Transverse colon (tissue), 4 donors: Measurements from ENCODE around the gene GPR39. TPM values are rescaled to one million over a fixed set of nuclear protein-coding genes. Genes with fewer than 3 reads are reported as not detected.

Experiments used
- DNase-seq: peaks from one replicate; pipeline ENCODE4 v3.0.0-alpha.2; 2019
- H3K27ac ChIP-seq, 4 donors: fragments of 200-600 bp; sonication (generic); 2 replicates each; pipeline ENCODE4 v1.5.1; 2016 to 2018; ENCODE audit warnings: inconsistent platforms in 4 of 4
- H3K27me3 ChIP-seq: fragments of 200-600 bp; sonication (generic); 2 replicates; pipeline ENCODE4 v1.5.1; 2017; ENCODE audit warnings: inconsistent platforms
- H3K36me3 ChIP-seq, 4 donors: fragments of 200-600 bp; sonication (generic); 2 replicates each; pipeline ENCODE4 v1.5.1; 2017 to 2019; ENCODE audit warnings: inconsistent platforms in 4 of 4
- H3K4me1 ChIP-seq, 4 donors: fragments of 200-600 bp; sonication (generic); 2 replicates each; pipeline ENCODE4 v1.5.1; 2017 to 2020; ENCODE audit warnings: inconsistent platforms in 4 of 4
- H3K4me3 ChIP-seq, 4 donors: fragments of 200-600 bp; sonication (generic); 1 replicate in 1 of 4; 2 replicates in 3 of 4; pipeline versions ENCODE4 v1.5.1 to v1.6.1; 2017 to 2019; ENCODE audit warnings: inconsistent platforms in 4 of 4
- H3K9me3 ChIP-seq, 2 donors: fragments of 200-600 bp; sonication (generic); 2 replicates each; pipeline ENCODE4 v1.5.1; 2017 to 2019; ENCODE audit warnings: inconsistent platforms in 2 of 2
- EP300 ChIP-seq: sonication (generic); formaldehyde crosslinking; IDR thresholded peaks from one replicate; pipeline ENCODE4 v1.6.1; 2017; ENCODE audit warnings: antibody characterized with exemption, low read depth
- POLR2A ChIP-seq: fragments of 450-650 bp; IDR thresholded peaks from one replicate; pipeline ENCODE4 v1.6.1; 2016; ENCODE audit warnings: antibody characterized with exemption, mild to moderate bottlenecking, moderate library complexity
- POLR2AphosphoS5 ChIP-seq, 3 donors: sonication (generic); formaldehyde crosslinking; IDR thresholded peaks; one replicate each; pipeline ENCODE4 v1.6.1; 2016; ENCODE audit warnings: antibody characterized with exemption in 3 of 3
- WGBS, 2 donors: methylation state at CpG; one replicate each; pipeline ENCODE4 v1.1.5; 2018; ENCODE audit warnings: low coverage in 1 of 2; 5-methylcytosine and 5-hydroxymethylcytosine counted together
- in situ Hi-C, 4 donors: fragments of 200-750 bp; cut with MboI; loops; one replicate each; pipeline versions ENCODE4 v1.15.0 to v1.15.1; 2017; ENCODE audit warnings: low sequenced_read_pairs in 3 of 4, low pct_ligation_motif_present in 1 of 4, low pct_unique_long_range_greater_than_20kb in 1 of 4
- intact Hi-C: fragments of 100-400 bp; cut with DNase I; formaldehyde crosslinking; loops from one replicate; pipeline ENCODE4 v1.15.1; 2023; ENCODE audit warnings: low total_unique reads
- total RNA-seq, 4 donors: library from RNA; depleted of rRNA; stranded (reverse); fragments of >200 nt; gene quantifications; one replicate each; pipeline ENCODE4 v1.1.0, GENCODE V29; 2016
- TF ChIP-seq, protein P1 (sequence below), 5 experiments: fragments of 200-600 bp in 3 of 5; fragments of 450-650 bp in 2 of 5; sonication (generic) in 3 of 5; IDR thresholded peaks; 1 replicate in 2 of 5; 2 replicates in 3 of 5; pipeline ENCODE4 v1.5.1; 2016 to 2017; ENCODE audit warnings: antibody characterized with exemption in 5 of 5, inconsistent platforms in 3 of 5, mild to moderate bottlenecking in 2 of 5, moderate library complexity in 1 of 5

GPR39 gene
- total RNA-seq, 4 donors from 2014 or later, result 26.3 to 85.3 (median 39.6) TPM

GRCh38 chr2:132429941-132430573, 13.5 kb downstream of the GPR39 start:
- no peak for DNase-seq
- H3K27ac ChIP-seq, result no peak overlapping the region
- TF ChIP-seq POLR2AphosphoS5 (IDR thresholded peaks at IDR 0.05), result no peak
- no peak for TF ChIP-seq EP300
- H3K4me1 ChIP-seq, result no peaks in the 10 kb centered on the region
- intact Hi-C loops, result no loop called here
- no peaks in the 10 kb centered on the region for H3K9me3 ChIP-seq
- no peaks in the 10 kb centered on the region for H3K27me3 ChIP-seq
- WGBS, 2 donors, result 72% methylated on average over 2 of the region's 2 CpGs; no CpG with 5 or more reads in 1 of the 2 donors
- H3K36me3 ChIP-seq, result no peaks in the 10 kb centered on the region
- in situ Hi-C loops, result no loop called here
- no peak overlapping the region for H3K4me3 ChIP-seq

- H3K4me1 ChIP-seq, result no peaks in the 10 kb centered on the region
- no peak for DNase-seq
- intact Hi-C loops, result no loop called here
- no peak overlapping the region for H3K27ac ChIP-seq
- no peaks in the 10 kb centered on the region for H3K9me3 ChIP-seq
- in situ Hi-C loops, result no loop called here
- H3K27me3 ChIP-seq, result no peaks in the 10 kb centered on the region
- TF ChIP-seq, protein P1, sequence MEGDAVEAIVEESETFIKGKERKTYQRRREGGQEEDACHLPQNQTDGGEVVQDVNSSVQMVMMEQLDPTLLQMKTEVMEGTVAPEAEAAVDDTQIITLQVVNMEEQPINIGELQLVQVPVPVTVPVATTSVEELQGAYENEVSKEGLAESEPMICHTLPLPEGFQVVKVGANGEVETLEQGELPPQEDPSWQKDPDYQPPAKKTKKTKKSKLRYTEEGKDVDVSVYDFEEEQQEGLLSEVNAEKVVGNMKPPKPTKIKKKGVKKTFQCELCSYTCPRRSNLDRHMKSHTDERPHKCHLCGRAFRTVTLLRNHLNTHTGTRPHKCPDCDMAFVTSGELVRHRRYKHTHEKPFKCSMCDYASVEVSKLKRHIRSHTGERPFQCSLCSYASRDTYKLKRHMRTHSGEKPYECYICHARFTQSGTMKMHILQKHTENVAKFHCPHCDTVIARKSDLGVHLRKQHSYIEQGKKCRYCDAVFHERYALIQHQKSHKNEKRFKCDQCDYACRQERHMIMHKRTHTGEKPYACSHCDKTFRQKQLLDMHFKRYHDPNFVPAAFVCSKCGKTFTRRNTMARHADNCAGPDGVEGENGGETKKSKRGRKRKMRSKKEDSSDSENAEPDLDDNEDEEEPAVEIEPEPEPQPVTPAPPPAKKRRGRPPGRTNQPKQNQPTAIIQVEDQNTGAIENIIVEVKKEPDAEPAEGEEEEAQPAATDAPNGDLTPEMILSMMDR (IDR thresholded peaks at IDR 0.05), result no peak
- TF ChIP-seq POLR2AphosphoS5 (IDR thresholded peaks at IDR 0.05) (no peak), EP300 (no peak), POLR2A (no peak)
- H3K36me3 ChIP-seq, result no peaks in the 10 kb centered on the region
- H3K4me3 ChIP-seq, result no peak overlapping the region
These were observed 14.3 kb downstream of the GPR39 start for GRCh38 chr2:132430895-132431294.

GRCh38 chr2:132437852-132438669, 21.5 kb downstream of the GPR39 start:
- Histone ChIP-seq H3K9me3 (no peaks in the 10 kb centered on the region), H3K4me1 (no peaks in the 10 kb centered on the region), H3K36me3 (no peaks in the 10 kb centered on the region), H3K27me3 (no peaks in the 10 kb centered on the region), H3K4me3 (no peak overlapping the region), H3K27ac (no peak overlapping the region)
- 91 to 95% methylated on average over 4 to 5 of the region's 5 CpGs for WGBS, 2 donors
- TF ChIP-seq POLR2A, result no peak
- no peak for TF ChIP-seq EP300
- TF ChIP-seq, protein P1 (IDR thresholded peaks at IDR 0.05), result no peak
- TF ChIP-seq POLR2AphosphoS5 (IDR thresholded peaks at IDR 0.05), result no peak
- DNase-seq, result no peak
- in situ Hi-C loops (no loop called here), intact Hi-C loops (no loop called here)

DNA sequence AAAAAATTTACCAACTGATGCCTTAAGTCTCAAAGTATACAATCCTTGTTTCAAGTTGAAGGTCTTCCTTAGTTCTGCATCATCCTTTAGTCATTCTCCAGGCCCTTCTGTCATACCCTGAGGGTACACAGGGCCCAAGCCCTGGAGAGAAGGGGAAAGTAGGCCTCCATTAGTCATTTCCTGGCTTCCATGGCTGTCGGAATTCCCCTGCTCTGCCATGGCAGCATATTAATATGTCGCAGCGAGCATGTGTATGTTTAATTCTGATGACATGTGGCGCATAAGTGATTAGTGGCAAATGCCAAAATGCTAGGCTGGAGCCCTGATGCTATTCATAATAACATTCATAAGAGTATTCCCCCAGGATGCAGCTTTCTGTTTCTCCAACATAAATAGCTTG, 22.1 kb downstream of the GPR39 start:
- intact Hi-C loops (no loop called here), in situ Hi-C loops (no loop called here)
- 42 to 62% methylated on average over 4 of the region's 4 CpGs for WGBS, 2 donors
- Histone ChIP-seq H3K36me3 (no peaks in the 10 kb centered on the region), H3K27me3 (no peaks in the 10 kb centered on the region), H3K27ac (no peak overlapping the region), H3K4me3 (no peak overlapping the region), H3K9me3 (no peaks in the 10 kb centered on the region), H3K4me1 (no peaks in the 10 kb centered on the region)
- DNase-seq, result no peak
- no peak for TF ChIP-seq EP300
- TF ChIP-seq, protein P1 (IDR thresholded peaks at IDR 0.05), result no peak
- TF ChIP-seq POLR2A, result no peak
- TF ChIP-seq POLR2AphosphoS5 (IDR thresholded peaks at IDR 0.05), result no peak
